HG03342 (cell line): ENCODE measurements around the gene AQP5.

ENCODE experiments used
- ATAC-seq: cut with Tn5 transposase; IDR thresholded peaks from one replicate; pipeline ENCODE4 v1.9.1; 2021; ENCODE audit warnings: mild to moderate bottlenecking, moderate library complexity; ENCODE audit not compliant: unreplicated experiment

AQP5 gene

GRCh38 chr12:49961111-49961922 is at the start of gene AQP5:
AQP5 (plus strand) TSS chr12:49961872; CDS start chr12:49962018, 146 bp downstream.
- ATAC-seq, result no peak

GRCh38 chr12:49912345-49913255 is 49.1 kb upstream of the AQP5 start:
- ATAC-seq, result no peak

- no peak for ATAC-seq
These were observed 45.3 kb upstream of the AQP5 start for GRCh38 chr12:49916129-49916919.

- no peak for ATAC-seq
These were observed 44.4 kb upstream of the AQP5 start for GRCh38 chr12:49917166-49917787.

- no peak for ATAC-seq
These were observed 43.9 kb upstream of the AQP5 start for GRCh38 chr12:49917788-49918173.

- no peak for ATAC-seq
These were observed 41.3 kb upstream of the AQP5 start for GRCh38 chr12:49920241-49920914.

GRCh38 chr12:49920915-49921286 is 40.8 kb upstream of the AQP5 start:
- no peak for ATAC-seq

- ATAC-seq, result no peak
These were observed 40.4 kb upstream of the AQP5 start for GRCh38 chr12:49921299-49921698.

- ATAC-seq, result no peak
These were observed 39.7 kb upstream of the AQP5 start for GRCh38 chr12:49921936-49922335.

GRCh38 chr12:49922349-49923034 is 39.2 kb upstream of the AQP5 start:
- ATAC-seq, result no peak

- ATAC-seq, result no peak
These were observed 38.5 kb upstream of the AQP5 start for GRCh38 chr12:49923035-49923644.

- ATAC-seq, result no peak
These were observed 37.7 kb upstream of the AQP5 start for GRCh38 chr12:49923880-49924556.

GRCh38 chr12:49924628-49925246 is 36.9 kb upstream of the AQP5 start:
- no peak for ATAC-seq

GRCh38 chr12:49925433-49926204 is 36.1 kb upstream of the AQP5 start:
- ATAC-seq, result no peak

GRCh38 chr12:49928471-49928870 is 33.2 kb upstream of the AQP5 start:
- no peak for ATAC-seq

- ATAC-seq, result no peak
These were observed 32.1 kb upstream of the AQP5 start for GRCh38 chr12:49929581-49929980.

GRCh38 chr12:49930515-49931288 is 31.0 kb upstream of the AQP5 start:
- no peak for ATAC-seq
